DND-41 (cell line): ENCODE results near the gene MYRIP.

Source experiments
- ATAC-seq: fragments of 200-7000 bp; cut with Tn5 transposase; 3 replicates; pipeline ENCODE4 v1.9.1; 2021; ENCODE audit warnings: low read depth; ENCODE audit not compliant: insufficient read depth
- DNase-seq: peaks from one replicate; pipeline ENCODE4 v3.0.0-alpha.2; 2020
- H2AFZ ChIP-seq: 2 replicates; pipeline ENCODE4 v1.6.0; 2012; ENCODE audit warnings: low read depth, low read length
- H3K27ac ChIP-seq: 2 replicates; pipeline ENCODE4 v1.5.1; 2012; ENCODE audit warnings: low read length, inconsistent platforms
- H3K27me3 ChIP-seq: fragments of 200-600 bp; sonication (generic); 2 replicates; pipeline ENCODE4 v1.6.0; 2012; ENCODE audit warnings: low read length, mild to moderate bottlenecking, inconsistent platforms; ENCODE audit not compliant: insufficient read depth, poor library complexity
- H3K36me3 ChIP-seq: 2 replicates; pipeline ENCODE4 v1.5.1; 2012; ENCODE audit warnings: low read length, inconsistent platforms; ENCODE audit not compliant: insufficient read depth
- H3K4me1 ChIP-seq: 2 replicates; pipeline ENCODE4 v1.5.1; 2012; ENCODE audit warnings: mild to moderate bottlenecking, low read length; ENCODE audit not compliant: insufficient read depth
- H3K4me2 ChIP-seq: 2 replicates; pipeline ENCODE4 v1.6.0; 2012; ENCODE audit warnings: mild to moderate bottlenecking, moderate library complexity, low read length, inconsistent platforms; ENCODE audit not compliant: insufficient read depth
- H3K4me3 ChIP-seq, 2 experiments: fragments of 200-600 bp in 1 of 2; shearing (Covaris generic) in 1 of 2; 2 replicates each; pipeline ENCODE4 v1.5.1; 2012 to 2016; ENCODE audit warnings: inconsistent platforms in 2 of 2, low read length in 2 of 2, mild to moderate bottlenecking in 2 of 2, low read depth in 1 of 2, moderate library complexity in 1 of 2
- H3K79me2 ChIP-seq: 2 replicates; pipeline ENCODE4 v1.6.0; 2012; ENCODE audit warnings: low read length, inconsistent platforms; ENCODE audit not compliant: insufficient read depth
- H3K9ac ChIP-seq: 2 replicates; pipeline ENCODE4 v1.6.0; 2012; ENCODE audit warnings: low read depth, mild to moderate bottlenecking, inconsistent platforms, low read length, moderate library complexity
- H3K9me3 ChIP-seq: 2 replicates; pipeline ENCODE4 v1.5.1; 2012; ENCODE audit warnings: low read length, moderate library complexity, mild to moderate bottlenecking, inconsistent platforms; ENCODE audit not compliant: insufficient read depth, severe bottlenecking
- H4K20me1 ChIP-seq: 2 replicates; pipeline ENCODE4 v1.6.0; 2012; ENCODE audit warnings: low read length; ENCODE audit not compliant: insufficient read depth
- EZH2 ChIP-seq: IDR thresholded peaks from 3 replicates; pipeline ENCODE4 v1.6.1; 2012; ENCODE audit warnings: borderline replicate concordance, low read depth, mild to moderate bottlenecking, moderate library complexity, low read length, inconsistent platforms; ENCODE audit not compliant: severe bottlenecking
- TF ChIP-seq, protein P1 (sequence below): IDR thresholded peaks from 2 replicates; pipeline ENCODE4 v1.5.1; 2012; ENCODE audit warnings: borderline replicate concordance, low read length, moderate library complexity, mild to moderate bottlenecking; ENCODE audit not compliant: poor library complexity, severe bottlenecking; ENCODE audit errors: extremely low read depth

The MYRIP gene

DNA sequence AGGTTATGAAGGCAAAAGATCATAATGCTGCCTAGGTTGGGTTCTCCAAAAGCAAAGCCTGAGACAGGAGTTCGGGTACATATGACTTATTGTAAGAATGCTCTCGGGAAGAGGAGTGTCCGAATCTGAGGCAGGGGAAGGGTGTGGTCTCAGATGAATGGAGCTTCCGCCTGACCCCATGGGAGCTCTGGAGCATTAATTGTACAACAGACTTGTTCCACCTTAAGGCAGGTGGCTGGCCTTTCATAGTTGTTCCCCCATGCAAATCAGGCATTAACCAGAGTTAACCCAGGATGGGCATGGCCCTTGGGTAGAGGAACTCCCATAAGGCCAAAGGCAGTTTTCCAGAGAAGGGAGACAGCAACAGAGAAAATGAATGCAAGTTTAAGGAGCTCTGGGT, 170.6 kb downstream of the MYRIP start:
- H3K27me3 ChIP-seq, result no peaks in the 10 kb centered on the region
- DNase-seq (no peak), ATAC-seq (no peak)
- no peak for TF ChIP-seq EZH2
- TF ChIP-seq, protein P1, sequence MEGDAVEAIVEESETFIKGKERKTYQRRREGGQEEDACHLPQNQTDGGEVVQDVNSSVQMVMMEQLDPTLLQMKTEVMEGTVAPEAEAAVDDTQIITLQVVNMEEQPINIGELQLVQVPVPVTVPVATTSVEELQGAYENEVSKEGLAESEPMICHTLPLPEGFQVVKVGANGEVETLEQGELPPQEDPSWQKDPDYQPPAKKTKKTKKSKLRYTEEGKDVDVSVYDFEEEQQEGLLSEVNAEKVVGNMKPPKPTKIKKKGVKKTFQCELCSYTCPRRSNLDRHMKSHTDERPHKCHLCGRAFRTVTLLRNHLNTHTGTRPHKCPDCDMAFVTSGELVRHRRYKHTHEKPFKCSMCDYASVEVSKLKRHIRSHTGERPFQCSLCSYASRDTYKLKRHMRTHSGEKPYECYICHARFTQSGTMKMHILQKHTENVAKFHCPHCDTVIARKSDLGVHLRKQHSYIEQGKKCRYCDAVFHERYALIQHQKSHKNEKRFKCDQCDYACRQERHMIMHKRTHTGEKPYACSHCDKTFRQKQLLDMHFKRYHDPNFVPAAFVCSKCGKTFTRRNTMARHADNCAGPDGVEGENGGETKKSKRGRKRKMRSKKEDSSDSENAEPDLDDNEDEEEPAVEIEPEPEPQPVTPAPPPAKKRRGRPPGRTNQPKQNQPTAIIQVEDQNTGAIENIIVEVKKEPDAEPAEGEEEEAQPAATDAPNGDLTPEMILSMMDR, result no peak
- H3K4me3 ChIP-seq, result no peak overlapping the region
- H2AFZ ChIP-seq, result no peak overlapping the region
- H3K36me3 ChIP-seq, result no peaks in the 10 kb centered on the region
- no peaks in the 10 kb centered on the region for H3K9me3 ChIP-seq
- no peaks in the 10 kb centered on the region for H3K79me2 ChIP-seq
- no peaks in the 10 kb centered on the region for H4K20me1 ChIP-seq
- no peaks in the 10 kb centered on the region for H3K4me1 ChIP-seq
- no peak overlapping the region for H3K9ac ChIP-seq
- no peak overlapping the region for H3K4me2 ChIP-seq
- H3K27ac ChIP-seq, result no peak overlapping the region

DNA sequence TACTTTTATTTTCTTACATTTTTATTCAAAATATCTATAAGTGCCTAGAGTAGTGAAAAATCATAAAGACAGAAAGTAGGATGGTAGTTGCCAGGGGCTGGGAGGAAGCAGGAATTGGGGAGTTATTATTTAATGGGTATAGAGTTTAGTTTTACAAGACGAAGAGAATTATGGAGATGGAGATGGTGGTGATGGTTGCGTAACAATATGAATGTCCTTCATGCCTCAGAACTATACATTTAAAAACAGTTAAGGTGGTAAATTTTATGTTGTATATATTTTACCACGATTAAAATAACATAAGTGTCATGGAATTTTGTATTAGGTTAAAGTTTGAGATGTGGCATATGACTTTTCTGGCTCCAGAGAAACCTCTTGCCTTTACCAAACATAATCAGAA, 171.4 kb downstream of the MYRIP start:
- H3K36me3 ChIP-seq, result no peaks in the 10 kb centered on the region
- no peak for DNase-seq
- no peak overlapping the region for H3K4me2 ChIP-seq
- no peaks in the 10 kb centered on the region for H4K20me1 ChIP-seq
- H3K9me3 ChIP-seq, result no peaks in the 10 kb centered on the region
- H3K79me2 ChIP-seq, result no peaks in the 10 kb centered on the region
- no peak for ATAC-seq
- H3K27me3 ChIP-seq, result no peaks in the 10 kb centered on the region
- TF ChIP-seq, protein P1, result no peak
- TF ChIP-seq EZH2, result no peak
- H2AFZ ChIP-seq, result no peak overlapping the region
- H3K27ac ChIP-seq, result no peak overlapping the region
- H3K4me3 ChIP-seq, result no peak overlapping the region
- H3K4me1 ChIP-seq, result no peaks in the 10 kb centered on the region
- no peak overlapping the region for H3K9ac ChIP-seq

DNA sequence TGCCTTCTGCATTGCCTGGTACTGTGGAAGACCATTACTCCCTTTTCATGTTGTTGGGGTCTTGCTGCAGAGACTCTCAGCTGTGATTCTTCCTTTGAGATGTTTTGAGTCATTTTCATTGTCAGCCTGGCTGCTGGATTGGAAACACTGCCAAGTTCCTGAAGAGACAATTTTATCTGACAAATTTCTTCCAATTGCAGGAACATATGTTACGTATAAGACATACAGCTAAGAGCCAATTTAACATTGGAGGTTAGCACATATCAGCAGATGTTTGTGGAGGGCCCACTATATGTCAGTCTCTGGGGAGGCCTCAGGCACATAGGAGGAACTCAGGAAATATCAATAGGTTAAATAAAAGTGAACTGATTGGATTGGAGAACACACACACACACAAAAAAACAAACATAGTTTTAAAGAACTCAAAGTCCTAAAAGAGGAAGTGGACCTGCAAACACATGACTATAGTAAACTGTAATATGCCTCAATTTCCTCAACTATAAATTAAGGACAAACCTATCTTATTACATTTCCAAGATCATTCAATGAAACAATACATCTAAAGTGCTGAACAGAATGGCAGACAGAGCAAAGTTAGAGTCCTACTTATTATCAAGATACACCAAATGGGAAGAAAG, 172.3 kb downstream of the MYRIP start:
- no peaks in the 10 kb centered on the region for H3K4me1 ChIP-seq
- ATAC-seq (no peak), DNase-seq (no peak)
- H3K4me2 ChIP-seq, result no peak overlapping the region
- H3K27me3 ChIP-seq, result no peaks in the 10 kb centered on the region
- no peaks in the 10 kb centered on the region for H3K79me2 ChIP-seq
- H3K9me3 ChIP-seq, result no peaks in the 10 kb centered on the region
- TF ChIP-seq, protein P1, result no peak
- TF ChIP-seq EZH2, result no peak
- no peak overlapping the region for H3K4me3 ChIP-seq
- no peaks in the 10 kb centered on the region for H4K20me1 ChIP-seq
- H3K27ac ChIP-seq, result no peak overlapping the region
- H3K9ac ChIP-seq, result no peak overlapping the region
- H2AFZ ChIP-seq, result no peak overlapping the region
- no peaks in the 10 kb centered on the region for H3K36me3 ChIP-seq
